BLaER1 treated with 17β-estradiol and CSF1 and Interleukin-3, amounts not matched to agents 10 nM and 100 nM (cell line): ENCODE data around the gene PCSK6.

Experiments used
- H3K27ac ChIP-seq, 11 experiments: shearing (Covaris generic); formaldehyde crosslinking; 2 replicates each; pipeline ENCODE4 v1.8.1; 2022
- H3K27me3 ChIP-seq, 11 experiments: shearing (Covaris generic); formaldehyde crosslinking; 2 replicates each; pipeline ENCODE4 v1.8.1; 2022
- H3K36me3 ChIP-seq, 11 experiments: shearing (Covaris generic); formaldehyde crosslinking; 2 replicates each; pipeline ENCODE4 v1.8.1; 2022
- H3K4me1 ChIP-seq, 10 experiments: shearing (Covaris generic); formaldehyde crosslinking; 2 replicates each; pipeline ENCODE4 v1.8.1; 2022
- H3K4me2 ChIP-seq, 11 experiments: shearing (Covaris generic); formaldehyde crosslinking; 2 replicates each; pipeline ENCODE4 v1.8.1; 2022
- H3K4me3 ChIP-seq, 10 experiments: shearing (Covaris generic); formaldehyde crosslinking; 2 replicates each; pipeline ENCODE4 v1.8.1; 2022
- H3K9ac ChIP-seq, 11 experiments: shearing (Covaris generic); formaldehyde crosslinking; 2 replicates each; pipeline ENCODE4 v1.8.1; 2022
- H3K9me3 ChIP-seq, 11 experiments: shearing (Covaris generic); formaldehyde crosslinking; replicated peaks in 1 of 11; 2 replicates each; pipeline ENCODE4 v1.8.1; 2022
- H4K20me1 ChIP-seq, 11 experiments: shearing (Covaris generic); formaldehyde crosslinking; 2 replicates each; pipeline ENCODE4 v1.8.1; 2022
- Cebpa-rat ChIP-seq, 11 experiments: shearing (Covaris generic); IDR thresholded peaks; 2 replicates each; pipeline ENCODE4 v1.8.1; 2022

PCSK6 gene

DNA sequence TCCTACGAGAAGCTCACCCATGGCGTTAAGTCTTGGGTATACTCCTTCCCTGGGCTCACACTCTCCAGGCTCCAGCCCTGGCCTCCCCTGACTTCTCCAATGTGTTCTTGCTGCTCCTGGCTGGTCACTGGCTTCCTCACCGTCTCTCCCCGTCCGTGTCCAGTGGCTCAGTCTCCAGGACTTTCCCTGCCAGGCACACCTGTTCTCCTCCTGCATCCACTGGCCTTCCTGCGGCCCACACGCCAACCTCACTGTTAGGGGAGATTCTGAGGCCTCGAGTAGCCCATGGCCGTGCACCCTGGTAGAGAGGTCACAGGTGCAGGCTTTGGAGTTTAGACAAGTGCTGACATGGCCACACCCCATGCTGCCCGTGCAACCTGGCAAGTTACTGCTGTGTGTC, 102.5 kb downstream of the PCSK6 start:
- Histone ChIP-seq H3K4me1 (peaks cover 18 to 49% (median 45%) of the 10 kb centered on the region in 10 experiments), H3K9ac (no peak overlapping the region), H3K4me2 (no peak overlapping the region), H3K4me3 (no peak overlapping the region), H3K27me3 (no peaks in the 10 kb centered on the region), H3K9me3 (no peaks in the 10 kb centered on the region), H3K36me3 (peaks cover 0 to 10% (median 0%) of the 10 kb centered on the region in 11 experiments; a peak in 3 of 22 replicates), H3K27ac (no peak overlapping the region), H4K20me1 (no peaks in the 10 kb centered on the region)
- no peak for TF ChIP-seq Cebpa-rat (IDR thresholded peaks at IDR 0.05)

DNA sequence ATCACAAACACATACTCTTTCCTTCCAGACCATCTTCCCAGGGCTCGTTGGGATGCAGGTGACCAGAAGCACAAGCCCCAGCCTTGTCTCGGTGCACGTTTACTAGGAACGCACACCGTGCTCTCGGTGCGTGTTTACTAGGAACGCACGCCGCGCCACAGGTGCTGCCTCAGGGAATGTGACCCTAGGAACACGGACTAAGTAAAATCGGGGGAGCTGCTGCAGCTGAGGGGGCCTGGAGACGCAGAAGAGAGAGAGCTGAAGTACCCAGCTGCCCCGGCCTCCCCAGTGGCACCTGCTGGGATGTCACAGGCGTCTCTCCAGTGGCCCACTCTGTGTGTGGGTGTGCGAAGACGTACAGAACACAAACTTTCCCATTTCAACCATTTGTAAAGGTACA, 103.5 kb downstream of the PCSK6 start:
- no peak for TF ChIP-seq Cebpa-rat (IDR thresholded peaks at IDR 0.05)
- Histone ChIP-seq H3K4me2 (no peak overlapping the region), H3K27me3 (no peaks in the 10 kb centered on the region), H3K27ac (no peak overlapping the region), H3K4me3 (no peak overlapping the region), H3K9ac (no peak overlapping the region), H3K9me3 (no peaks in the 10 kb centered on the region), H4K20me1 (no peaks in the 10 kb centered on the region), H3K4me1 (peaks cover 24 to 49% (median 45%) of the 10 kb centered on the region in 10 experiments), H3K36me3 (peaks cover 0 to 10% (median 0%) of the 10 kb centered on the region in 11 experiments; a peak in 3 of 22 replicates)

DNA sequence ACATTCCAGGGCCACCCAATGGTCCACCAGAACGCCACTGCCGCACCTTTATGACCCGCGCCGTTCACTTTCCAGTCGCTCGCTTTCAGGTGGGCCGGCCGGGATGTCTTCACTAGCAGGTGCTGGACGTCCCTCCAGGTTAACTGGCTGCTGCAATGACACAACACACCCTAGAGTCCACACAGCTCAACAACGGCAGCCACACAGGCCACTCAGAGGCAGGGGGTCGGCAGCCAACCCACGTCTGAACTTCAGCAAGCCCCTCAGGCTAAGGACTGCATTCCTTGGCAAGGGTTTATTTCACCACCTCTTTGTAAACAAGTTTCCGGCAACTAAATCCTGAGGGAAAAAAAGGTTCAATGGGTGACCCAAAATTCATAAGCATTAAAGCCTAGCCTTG, 105.2 kb downstream of the PCSK6 start:
- H3K9me3 ChIP-seq = no peaks in the 10 kb centered on the region
- H3K9ac ChIP-seq = no peak overlapping the region
- no peak overlapping the region for H3K4me3 ChIP-seq
- no peak overlapping the region for H3K27ac ChIP-seq
- H3K4me1 ChIP-seq = peaks cover 24 to 48% (median 39%) of the 10 kb centered on the region in 10 experiments
- H4K20me1 ChIP-seq = no peaks in the 10 kb centered on the region
- TF ChIP-seq Cebpa-rat (IDR thresholded peaks at IDR 0.05) = no peak
- no peaks in the 10 kb centered on the region for H3K27me3 ChIP-seq
- H3K4me2 ChIP-seq = no peak overlapping the region
- H3K36me3 ChIP-seq = peaks cover 0 to 10% (median 0%) of the 10 kb centered on the region in 11 experiments; a peak in 3 of 22 replicates

DNA sequence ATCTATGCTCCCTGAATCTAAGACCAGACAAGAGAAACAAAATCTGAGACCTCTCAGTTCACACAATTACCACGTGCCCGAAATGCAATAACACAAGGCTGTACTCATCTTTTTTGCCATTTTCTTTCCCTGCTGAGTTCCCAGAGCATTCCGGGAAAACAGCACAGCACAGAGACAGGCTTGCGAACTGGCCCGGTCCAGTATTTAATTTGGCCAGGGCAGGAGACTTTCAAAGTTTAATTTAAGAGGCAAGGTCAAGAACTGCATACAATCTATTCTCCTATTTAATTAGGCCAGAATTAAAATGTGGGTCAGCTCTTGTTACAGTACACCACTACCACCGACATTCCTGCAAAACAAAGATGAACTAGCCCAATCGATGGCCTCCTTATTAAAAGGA, 107.0 kb downstream of the PCSK6 start:
- Histone ChIP-seq H3K27me3 (no peaks in the 10 kb centered on the region), H3K4me1 (peaks cover 14 to 55% (median 46%) of the 10 kb centered on the region in 10 experiments), H4K20me1 (no peaks in the 10 kb centered on the region), H3K4me2 (peak overlapping the region; percentile 53 to 85 (median 68); a peak in 21 of 22 replicates), H3K27ac (peak overlapping the region in 1 of 11 experiments; percentile 35; a peak in 2 of 22 replicates), H3K36me3 (peaks cover 0 to 7% (median 0%) of the 10 kb centered on the region in 11 experiments; a peak in 3 of 22 replicates), H3K9me3 (no peaks in the 10 kb centered on the region), H3K9ac (0 out of 22 replicates have a peak overlapping the region, but pooled peaks of 1 of the 11 experiments have one; percentile 4), H3K4me3 (no peak overlapping the region)
- no peak for TF ChIP-seq Cebpa-rat (IDR thresholded peaks at IDR 0.05)

DNA sequence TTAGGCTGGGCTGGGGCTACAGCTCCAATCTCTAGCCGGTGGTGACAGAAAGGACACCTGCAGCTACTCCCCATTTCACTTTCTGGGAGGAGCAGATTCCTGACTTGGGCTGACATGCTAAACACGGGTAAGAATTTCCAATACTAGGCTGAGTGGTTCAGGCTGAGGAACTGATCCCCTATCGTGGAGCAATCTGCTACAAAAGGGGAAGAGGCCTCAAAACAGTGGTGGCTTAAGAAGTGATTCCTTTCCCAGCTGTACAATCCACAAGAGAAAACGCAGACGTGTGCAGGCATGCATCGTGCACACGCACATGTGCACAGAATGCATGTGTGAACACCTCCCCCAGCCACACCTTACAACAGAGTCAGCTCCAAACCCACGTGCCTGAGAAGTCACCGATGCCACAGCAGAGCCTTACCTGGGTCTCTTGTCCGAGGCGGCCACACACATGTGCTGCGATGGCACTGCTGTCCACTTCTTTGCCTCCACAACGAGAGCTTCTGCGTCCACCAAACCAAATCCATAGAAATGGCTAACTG, 107.8 kb downstream of the PCSK6 start:
- no peaks in the 10 kb centered on the region for H3K9me3 ChIP-seq
- H3K4me3 ChIP-seq = no peak overlapping the region
- peak overlapping the region; percentile 53 to 85 (median 68) for H3K4me2 ChIP-seq
- H3K9ac ChIP-seq = 0 out of 22 replicates have a peak overlapping the region, but pooled peaks of 2 of the 11 experiments have one; percentile 2 to 4
- H4K20me1 ChIP-seq = no peaks in the 10 kb centered on the region
- H3K36me3 ChIP-seq = peaks cover 0 to 7% (median 0%) of the 10 kb centered on the region in 11 experiments; a peak in 3 of 22 replicates
- H3K4me1 ChIP-seq = peaks cover 14 to 63% (median 54%) of the 10 kb centered on the region in 10 experiments
- TF ChIP-seq Cebpa-rat (IDR thresholded peaks at IDR 0.05) = no peak
- peak overlapping the region in 2 of 11 experiments; percentile 28 to 35; a peak in 4 of 22 replicates for H3K27ac ChIP-seq
- H3K27me3 ChIP-seq = no peaks in the 10 kb centered on the region

DNA sequence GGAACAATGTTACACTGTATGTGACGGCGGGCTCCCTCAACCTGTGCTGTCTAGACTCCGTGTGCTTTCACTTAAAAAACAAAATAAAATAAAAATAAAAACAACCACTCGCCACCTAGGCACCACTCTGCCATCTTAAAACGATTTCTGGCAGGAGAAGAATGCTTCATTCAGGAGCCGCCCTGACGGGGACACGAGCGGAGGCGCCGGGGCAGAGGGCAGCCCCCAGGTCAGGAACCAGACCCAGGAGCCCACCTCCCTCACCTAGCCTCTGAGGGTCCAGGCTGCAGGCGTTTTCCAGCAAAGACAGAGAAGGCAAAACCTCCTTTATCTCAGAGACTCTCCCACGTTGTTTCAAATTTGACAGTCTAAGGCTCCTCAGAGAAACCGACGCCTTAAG, 109.4 kb downstream of the PCSK6 start:
- Histone ChIP-seq H3K27ac (no peak overlapping the region), H3K27me3 (no peaks in the 10 kb centered on the region)
- TF ChIP-seq Cebpa-rat (IDR thresholded peaks at IDR 0.05) = no peak

DNA sequence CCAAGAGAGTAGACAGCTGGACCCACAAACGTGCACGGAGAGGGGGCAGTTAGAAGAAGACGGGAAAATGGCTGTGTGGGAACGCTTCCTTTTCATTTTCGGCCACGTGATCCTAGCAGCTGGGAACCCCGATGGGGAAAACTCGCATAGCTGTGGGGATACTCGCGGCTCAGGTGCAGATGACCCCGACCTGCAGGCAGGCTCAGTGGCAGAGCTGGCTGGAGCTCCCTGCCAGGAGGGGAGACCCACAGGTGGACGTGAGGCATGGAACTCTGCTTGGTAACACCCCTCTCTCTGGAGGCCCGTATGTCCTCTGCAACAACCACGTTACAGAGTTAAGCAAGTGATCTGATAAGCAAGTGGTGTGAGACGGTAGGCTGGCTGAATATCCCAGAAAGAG, 109.9 kb downstream of the PCSK6 start:
- H3K4me3 ChIP-seq = no peak overlapping the region
- peaks cover 14 to 70% (median 59%) of the 10 kb centered on the region in 10 experiments for H3K4me1 ChIP-seq
- TF ChIP-seq Cebpa-rat (IDR thresholded peaks at IDR 0.05) = no peak
- no peaks in the 10 kb centered on the region for H3K9me3 ChIP-seq
- H4K20me1 ChIP-seq = no peaks in the 10 kb centered on the region
- H3K27me3 ChIP-seq = no peaks in the 10 kb centered on the region
- no peaks in the 10 kb centered on the region; a peak in 1 of 22 replicates for H3K36me3 ChIP-seq
- H3K4me2 ChIP-seq = peak overlapping the region in 7 of 11 experiments; percentile 50 to 89 (median 82); a peak in 12 of 22 replicates
- no peak overlapping the region for H3K9ac ChIP-seq
- peak overlapping the region in 2 of 11 experiments; percentile 8 to 72; a peak in 1 of 22 replicates for H3K27ac ChIP-seq

More for the DNA sequence above, 109.4 kb downstream of the PCSK6 start:
- Histone ChIP-seq H3K9me3 (no peaks in the 10 kb centered on the region), H3K4me2 (peak overlapping the region in 4 of 11 experiments; percentile 29 to 85 (median 80); a peak in 6 of 22 replicates), H3K9ac (no peak overlapping the region), H3K4me1 (peaks cover 14 to 70% (median 59%) of the 10 kb centered on the region in 10 experiments), H4K20me1 (no peaks in the 10 kb centered on the region), H3K4me3 (no peak overlapping the region), H3K36me3 (no peaks in the 10 kb centered on the region; a peak in 1 of 22 replicates)

DNA sequence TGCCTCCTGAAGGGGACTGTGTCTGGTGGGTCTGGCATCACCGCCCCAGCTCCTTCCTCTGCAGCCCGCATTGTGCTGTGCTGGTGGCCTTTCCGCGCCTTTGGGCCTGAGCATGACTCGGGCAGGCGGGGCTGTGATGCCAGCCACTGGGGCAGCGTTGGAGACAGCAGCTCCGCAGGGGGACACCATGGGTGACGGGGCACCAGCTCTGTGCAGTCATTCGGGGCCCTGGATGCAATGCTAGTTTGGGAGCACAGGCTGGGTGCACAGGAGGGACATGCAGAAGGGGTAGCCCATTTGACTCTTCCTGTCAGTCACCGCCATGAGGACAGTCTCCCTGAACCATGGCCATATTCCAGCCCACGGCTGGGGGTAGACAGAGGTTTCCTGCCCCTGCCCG, 110.6 kb downstream of the PCSK6 start:
- Histone ChIP-seq H3K4me1 (peaks cover 14 to 70% (median 59%) of the 10 kb centered on the region in 10 experiments), H3K9ac (peak overlapping the region in 1 of 11 experiments; percentile 39; a peak in 2 of 22 replicates), H3K36me3 (no peaks in the 10 kb centered on the region; a peak in 1 of 22 replicates), H3K4me2 (peak overlapping the region in 10 of 11 experiments; percentile 18 to 89 (median 74); a peak in 19 of 22 replicates), H3K27me3 (no peaks in the 10 kb centered on the region), H3K4me3 (no peak overlapping the region), H4K20me1 (no peaks in the 10 kb centered on the region), H3K9me3 (no peaks in the 10 kb centered on the region), H3K27ac (peak overlapping the region in 6 of 11 experiments; percentile 41 to 72 (median 62); a peak in 9 of 22 replicates)
- TF ChIP-seq Cebpa-rat (IDR thresholded peaks at IDR 0.05) = no peak

DNA sequence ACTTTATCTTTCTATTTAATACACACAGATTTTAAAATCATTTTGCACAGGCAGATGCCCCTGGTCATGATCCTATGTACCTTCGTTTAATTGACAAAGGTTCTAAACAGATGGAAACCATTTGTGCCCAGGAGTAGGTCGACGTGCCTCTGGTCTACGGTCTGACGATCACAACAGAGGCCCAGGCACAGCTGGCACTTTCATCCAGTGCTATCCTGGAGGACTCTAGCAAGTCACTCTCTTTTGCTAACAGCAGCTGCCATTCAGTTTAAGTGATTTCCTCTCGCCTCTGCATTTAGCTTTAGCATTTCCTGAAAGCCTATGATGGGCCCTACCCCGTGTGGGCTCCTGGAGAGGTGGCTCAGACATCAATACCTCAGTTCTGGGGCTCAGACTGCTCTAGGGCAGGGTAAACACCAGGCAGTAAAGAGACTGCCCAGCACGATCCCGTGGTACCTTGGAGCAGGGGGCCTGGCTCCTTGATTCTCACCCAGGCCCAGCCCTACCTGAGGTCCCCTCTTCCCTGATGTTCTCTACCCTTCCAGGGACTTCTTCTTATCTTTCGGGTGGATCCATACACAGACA, 111.2 kb downstream of the PCSK6 start:
- H3K4me2 ChIP-seq = peak overlapping the region in 10 of 11 experiments; percentile 18 to 89 (median 74); a peak in 19 of 22 replicates
- no peaks in the 10 kb centered on the region for H4K20me1 ChIP-seq
- H3K4me3 ChIP-seq = 0 out of 20 replicates have a peak overlapping the region, but pooled peaks of 1 of the 10 experiments have one; percentile 8
- TF ChIP-seq Cebpa-rat (IDR thresholded peaks at IDR 0.05) = no peak
- peak overlapping the region in 7 of 11 experiments; percentile 3 to 72 (median 60); a peak in 12 of 22 replicates for H3K27ac ChIP-seq
- H3K27me3 ChIP-seq = no peaks in the 10 kb centered on the region
- H3K9ac ChIP-seq = peak overlapping the region in 5 of 11 experiments; percentile 11 to 39 (median 36); a peak in 5 of 22 replicates
- peaks cover 16 to 70% (median 59%) of the 10 kb centered on the region in 10 experiments for H3K4me1 ChIP-seq
- H3K9me3 ChIP-seq = no peaks in the 10 kb centered on the region
- no peaks in the 10 kb centered on the region; a peak in 1 of 22 replicates for H3K36me3 ChIP-seq
